ENCODE measurements around the gene ASTN2.
A peak's percentile ranks its signal among the peaks of the same experiment; 100 is the strongest.

Gene ASTN2

GRCh38 chr9:116516456-116516855 lies 898.4 kb downstream of the ASTN2 start:
- no peak for FAIRE-seq
- no peak for DNase-seq (ENCODE audit: insufficient read length, low spot score)

GRCh38 chr9:116515541-116515940 lies 899.3 kb downstream of the ASTN2 start:
- DNase-seq (ENCODE audit: insufficient read length, low spot score) = no peak
- no peak for FAIRE-seq

- FAIRE-seq = no peak
- DNase-seq (ENCODE audit: insufficient read length, low spot score) = no peak
Observed at GRCh38 chr9:116506685-116507084, 908.2 kb downstream of the ASTN2 start.

- no peak for FAIRE-seq
- DNase-seq (ENCODE audit: insufficient read length, low spot score) = no peak
Observed at GRCh38 chr9:116504893-116505480, 909.9 kb downstream of the ASTN2 start.

- DNase-seq (ENCODE audit: insufficient read length, low spot score) (no peak), FAIRE-seq (no peak)
Observed at GRCh38 chr9:116504081-116504480, 910.8 kb downstream of the ASTN2 start.

- FAIRE-seq = no peak
- no peak for DNase-seq (ENCODE audit: insufficient read length, low spot score)
Observed at GRCh38 chr9:116502746-116503145, 912.1 kb downstream of the ASTN2 start.

- FAIRE-seq = no peak
- DNase-seq (ENCODE audit: insufficient read length, low spot score) = no peak
Observed at GRCh38 chr9:116501871-116502270, 913.0 kb downstream of the ASTN2 start.

GRCh38 chr9:116499986-116500871 lies 914.6 kb downstream of the ASTN2 start:
- FAIRE-seq = no peak

GRCh38 chr9:116499434-116499833 lies 915.4 kb downstream of the ASTN2 start:
- no peak for FAIRE-seq

More at GRCh38 chr9:116499986-116500871, 914.6 kb downstream of the ASTN2 start:
- DNase-seq (ENCODE audit: insufficient read length, low spot score) = peak; percentile 9

GRCh38 chr9:116497095-116497890 lies 917.6 kb downstream of the ASTN2 start:
- FAIRE-seq = no peak
- no peak for DNase-seq (ENCODE audit: insufficient read length, low spot score)

More at GRCh38 chr9:116499434-116499833, 915.4 kb downstream of the ASTN2 start:
- DNase-seq (ENCODE audit: insufficient read length, low spot score) = no peak

GRCh38 chr9:116496167-116496566 lies 918.7 kb downstream of the ASTN2 start:
- DNase-seq (ENCODE audit: insufficient read length, low spot score) = no peak

GRCh38 chr9:116495725-116496124 lies 919.1 kb downstream of the ASTN2 start:
- no peak for DNase-seq (ENCODE audit: insufficient read length, low spot score)
- FAIRE-seq = no peak

More at GRCh38 chr9:116496167-116496566, 918.7 kb downstream of the ASTN2 start:
- no peak for FAIRE-seq

- FAIRE-seq (no peak), DNase-seq (ENCODE audit: insufficient read length, low spot score) (no peak)
Observed at GRCh38 chr9:116494815-116495634, 919.8 kb downstream of the ASTN2 start.

- DNase-seq (ENCODE audit: insufficient read length, low spot score) (no peak), FAIRE-seq (no peak)
Observed at GRCh38 chr9:116493183-116493860, 921.5 kb downstream of the ASTN2 start.

- FAIRE-seq (no peak), DNase-seq (ENCODE audit: insufficient read length, low spot score) (no peak)
Observed at GRCh38 chr9:116491659-116492058, 923.2 kb downstream of the ASTN2 start.

GRCh38 chr9:116491219-116491618 lies 923.6 kb downstream of the ASTN2 start:
- DNase-seq (ENCODE audit: insufficient read length, low spot score) (no peak), FAIRE-seq (no peak)

GRCh38 chr9:116490321-116490720 lies 924.5 kb downstream of the ASTN2 start:
- DNase-seq (ENCODE audit: insufficient read length, low spot score) = no peak
- no peak for FAIRE-seq

- FAIRE-seq (no peak), DNase-seq (ENCODE audit: insufficient read length, low spot score) (no peak)
Observed at GRCh38 chr9:116488373-116488772, 926.5 kb downstream of the ASTN2 start.

GRCh38 chr9:116484492-116485061 lies 930.3 kb downstream of the ASTN2 start:
- no peak for FAIRE-seq
- DNase-seq (ENCODE audit: insufficient read length, low spot score) = no peak

Measured in HTR-8/SVneo (cell line).